Pancreas (tissue), 10 donors: ENCODE measurements around the gene POLA2. TPM values are rescaled to one million over a fixed set of nuclear protein-coding genes. Genes with fewer than 3 reads are reported as not detected.

ENCODE experiments used
- ATAC-seq, 4 donors: fragments of 200-7000 bp; cut with Tn5 transposase; one replicate each; pipeline versions ENCODE4 v1.8.0 to v1.9.1; 2020; ENCODE audit warnings: mild to moderate bottlenecking in 4 of 4, moderate library complexity in 4 of 4
- DNase-seq, 6 donors: peaks; one replicate each; pipeline ENCODE4 v3.0.0-alpha.2; 2020
- FAIRE-seq: peaks from 2 replicates; lab custom pipeline; 2012; peaks lifted over from hg19 to GRCh38; lab: Jason Lieb, UNC
- H3K27ac ChIP-seq, 4 donors: fragments of 200-600 bp; sonication (generic); 1 replicate in 3 of 4; 2 replicates in 1 of 4; pipeline versions ENCODE4 v1.5.0 to v1.8.0; 2020
- H3K27me3 ChIP-seq, 4 donors: fragments of 200-600 bp; one replicate each; pipeline ENCODE4 v1.8.0; 2021
- H3K36me3 ChIP-seq, 3 donors: fragments of 200-600 bp; sonication (generic) in 1 of 3; one replicate each; pipeline versions ENCODE4 v1.5.0 to v1.8.0; 2020 to 2021
- H3K4me1 ChIP-seq, 3 donors: fragments of 200-600 bp; one replicate each; pipeline ENCODE4 v1.8.0; 2021
- H3K4me3 ChIP-seq, 4 donors: fragments of 200-600 bp; sonication (generic) in 2 of 4; one replicate each; pipeline versions ENCODE4 v1.5.0 to v1.8.0; 2020 to 2021
- H3K9me3 ChIP-seq, 4 donors: fragments of 200-600 bp; one replicate each; pipeline ENCODE4 v1.8.0; 2021
- CTCF ChIP-seq, 4 donors: fragments of 200-600 bp; sonication (generic) in 3 of 4; IDR thresholded peaks; one replicate each; pipeline versions ENCODE4 v1.5.0 to v1.8.0; 2021; ENCODE audit warnings: antibody characterized with exemption in 4 of 4
- WGBS, 2 donors: extraction: QIAGEN DNeasy Blood & Tissue Kit; methylation state at CpG; one replicate each; pipeline ENCODE4 v1.1.7; 2013; 5-methylcytosine and 5-hydroxymethylcytosine counted together
- intact Hi-C, 3 donors: fragments of 100-400 bp; cut with DNase I; formaldehyde crosslinking; loops; one replicate each; pipeline versions ENCODE4 v1.11.1 to v1.14.2; 2022
- polyA plus RNA-seq, 2 donors: library from polyadenylated mRNA; stranded (reverse); fragments of 200-250 nt; gene quantifications; one replicate each; pipeline ENCODE4 v1.2.3, GENCODE V29; 2013
- total RNA-seq, 6 donors: library from RNA; stranded (reverse); fragmentation: NEBNext Ultra II Directional in 4 of 6; extraction: Animal tissue kit (Norgen Biotek cat#: 25700) in 4 of 6; gene quantifications; one replicate each; pipeline versions ENCODE4 v1.2.1 to v1.2.4, GENCODE V29; 2021 to 2023
- donor health status: healthy with polysubstance abuse.
- donor health status: DM: no; HTN: no; CAD: no; lungs with moderate emphysema.
- donor health status: DM: no; HTN: no; CAD: no.
- donor health status: control.
- donor health status: control.
- donor health status: Bipolar disorder and iron deficiency.
- donor health status: DM: yes; HTN: yes; CAD: no.
- donor health status: DM: no; HTN: no; CAD: no.
- donor health status: DM: no; HTN: no; CAD: no.
- donor health status: DM: yes; HTN: yes; CAD: no.

POLA2 gene
- total and polyA plus RNA-seq, 8 donors: 3.1 to 7.5 (median 5.6) TPM

DNA sequence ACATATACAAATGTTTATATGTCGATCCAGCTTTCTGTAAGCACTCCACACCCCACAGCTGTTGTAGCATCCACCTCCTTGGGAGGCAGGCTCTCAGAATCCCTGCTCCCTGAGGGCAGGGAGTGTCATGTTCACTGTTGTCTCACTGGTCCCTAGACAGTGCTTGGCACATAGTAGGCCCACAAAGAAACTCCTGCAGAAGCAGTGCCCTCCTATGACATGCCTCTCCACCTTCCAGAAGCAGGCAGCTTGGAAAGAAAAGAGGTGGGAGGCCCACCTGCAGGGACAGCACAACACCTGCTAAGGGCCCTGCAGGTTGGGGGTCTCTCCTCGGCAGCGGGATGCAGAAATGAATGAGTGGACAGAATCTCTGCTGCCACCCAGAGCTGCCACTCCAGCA, 41.8 kb downstream of the POLA2 start:
- WGBS, 2 donors: 92 to 94% methylated on average over 3 of the region's 3 CpGs
- no peak for DNase-seq
- no peak for TF ChIP-seq CTCF (IDR thresholded peaks at IDR 0.05)
- no peaks in the 10 kb centered on the region for H3K9me3 ChIP-seq
- FAIRE-seq: no peak
- ATAC-seq: no peak
- intact Hi-C loops: no loop called here
- H3K27ac ChIP-seq: no peak overlapping the region
- H3K36me3 ChIP-seq: no peaks in the 10 kb centered on the region
- no peaks in the 10 kb centered on the region for H3K27me3 ChIP-seq
- H3K4me3 ChIP-seq: no peak overlapping the region
- H3K4me1 ChIP-seq: peaks cover 3 to 19% (median 14%) of the 10 kb centered on the region in 3 donors

- Histone ChIP-seq H3K27me3 (no peaks in the 10 kb centered on the region), H3K4me3 (no peak overlapping the region), H3K36me3 (no peaks in the 10 kb centered on the region), H3K9me3 (no peaks in the 10 kb centered on the region), H3K4me1 (peaks cover 3 to 22% (median 14%) of the 10 kb centered on the region in 3 donors), H3K27ac (no peak overlapping the region)
- TF ChIP-seq CTCF (IDR thresholded peaks at IDR 0.05): no peak
- no peak for FAIRE-seq
- DNase-seq: no peak
- no peak for ATAC-seq
- intact Hi-C loops: no loop called here
- WGBS, 2 donors: 94 to 100% methylated on average over 4 of the region's 4 CpGs
Observed at GRCh38 chr11:65304110-65304509, 42.3 kb downstream of the POLA2 start.

DNA sequence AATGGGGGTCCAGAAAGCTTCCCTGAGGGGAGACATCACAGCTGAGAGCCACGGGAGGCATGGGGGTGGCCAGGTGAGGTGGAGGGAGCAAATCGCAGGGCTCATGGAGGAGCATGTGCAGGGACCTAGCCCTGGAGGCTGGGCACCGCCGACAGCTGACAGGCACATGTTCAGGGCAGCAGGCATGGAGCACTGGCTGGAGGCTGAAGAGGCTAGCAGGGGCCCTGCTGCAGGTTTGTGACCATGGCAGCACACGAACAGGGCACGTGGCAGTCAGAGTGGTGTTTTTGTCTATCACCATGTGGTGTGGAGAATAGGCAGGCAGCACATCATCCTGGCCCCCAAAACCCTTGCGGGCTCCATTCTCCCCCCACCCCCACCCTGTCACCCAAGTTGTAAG, 42.9 kb downstream of the POLA2 start:
- no peaks in the 10 kb centered on the region for H3K36me3 ChIP-seq
- no peaks in the 10 kb centered on the region for H3K9me3 ChIP-seq
- H3K4me1 ChIP-seq: peaks cover 3 to 23% (median 14%) of the 10 kb centered on the region in 3 donors
- DNase-seq (no peak), ATAC-seq (no peak), FAIRE-seq (no peak)
- H3K4me3 ChIP-seq: no peak overlapping the region
- no peaks in the 10 kb centered on the region for H3K27me3 ChIP-seq
- 92 to 93% methylated on average over 6 to 7 of the region's 7 CpGs for WGBS, 2 donors
- intact Hi-C loops: no loop called here
- TF ChIP-seq CTCF (IDR thresholded peaks at IDR 0.05): no peak
- peak overlapping the region in 1 of 4 donors; percentile 81 for H3K27ac ChIP-seq

DNA sequence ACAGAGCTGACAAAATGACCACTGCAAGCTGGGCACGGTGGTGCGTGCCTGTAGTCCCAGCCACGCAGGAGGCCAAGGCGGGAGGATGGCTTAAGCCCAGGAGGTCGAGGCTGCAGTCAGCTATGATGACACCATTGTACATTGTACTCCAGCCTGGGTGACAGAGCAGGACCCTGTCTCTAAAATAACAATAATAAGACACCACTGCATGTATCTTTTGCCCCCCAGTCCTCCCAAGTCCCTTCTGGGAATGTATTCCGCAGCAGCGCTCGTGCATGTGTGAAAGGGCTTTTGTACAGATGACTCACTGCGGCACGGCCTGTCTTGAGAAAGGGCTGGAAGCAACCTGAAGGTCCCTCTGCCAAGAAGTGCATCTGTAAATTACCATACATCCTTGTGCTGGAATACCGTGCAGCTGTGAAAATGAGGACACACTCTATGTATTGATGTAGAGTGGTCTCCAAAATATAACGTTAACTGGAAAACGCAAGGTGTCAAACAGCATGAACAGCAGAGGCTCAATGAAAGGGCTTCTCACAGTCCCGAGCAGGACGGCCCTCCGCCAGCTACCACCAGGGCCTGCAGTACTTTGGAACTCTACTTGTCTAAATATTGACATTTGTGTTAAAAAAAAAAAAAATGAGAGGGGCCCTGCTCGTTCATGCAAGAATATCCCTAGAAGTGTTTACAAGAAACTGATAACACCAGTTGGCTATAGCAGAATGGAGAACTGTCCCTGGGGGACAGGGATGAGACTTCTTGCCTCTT, 43.9 kb downstream of the POLA2 start:
- H3K27me3 ChIP-seq: no peaks in the 10 kb centered on the region
- intact Hi-C loops: no loop called here
- H3K4me1 ChIP-seq: peaks cover 3 to 23% (median 14%) of the 10 kb centered on the region in 3 donors
- H3K27ac ChIP-seq: peak overlapping the region; percentile 22 to 81 (median 58)
- FAIRE-seq: no peak
- WGBS, 2 donors: 42 to 47% methylated on average over 17 of the region's 17 CpGs
- no peak for TF ChIP-seq CTCF (IDR thresholded peaks at IDR 0.05)
- H3K36me3 ChIP-seq: no peaks in the 10 kb centered on the region
- no peak overlapping the region for H3K4me3 ChIP-seq
- ATAC-seq: peak; percentile 75 to 86 (median 80)
- peak in 4 of 6 donors; percentile 46 to 61 (median 52) for DNase-seq
- no peaks in the 10 kb centered on the region for H3K9me3 ChIP-seq
